Measurements from ENCODE around the gene EFCAB7. TPM values are rescaled to one million over a fixed set of nuclear protein-coding genes. Genes with fewer than 3 reads are reported as not detected.

EFCAB7 gene
- total and polyA plus RNA-seq, 2 of the 8 experiments (the other 6 are each of a cell fraction or from before 2014, with no cell fraction given) = 1.1 to 3.1 TPM

- WGBS, 2 experiments (ENCODE audit: extremely low coverage in 1 of 2, insufficient coverage in 1 of 2, insufficient read length in 1 of 2, insufficient replicate concordance in 2 of 2, low coverage in 1 of 2, low lambda C conversion rate in 2 of 2, missing lambda C conversion rate in 1 of 2) = 91% methylated on average over 7 of the region's 7 CpGs; no CpG with 5 or more reads in 1 of the 2 experiments
- Histone ChIP-seq H2BK5ac (ENCODE audit: low read depth, low read length) (no peak overlapping the region), H3K79me2 (ENCODE audit: control insufficient read depth in 1 of 2, insufficient read depth in 2 of 2, low read length in 2 of 2) (no peaks in the 10 kb centered on the region), H4K91ac (replicated peaks; ENCODE audit: insufficient read length, low read length) (no peak overlapping the region), H3K27ac (ENCODE audit: low read depth, low read length) (no peak overlapping the region), H3K9me3 (ENCODE audit: insufficient read depth in 2 of 2, low read depth in 1 of 2, low read length in 1 of 2) (no peaks in the 10 kb centered on the region), H3K4me2 (ENCODE audit: insufficient read depth in 1 of 2, low read depth in 2 of 2, low read length in 2 of 2) (no peak overlapping the region), H4K8ac (ENCODE audit: extremely low read depth, insufficient read depth, low read length) (no peak overlapping the region), H3K23ac (ENCODE audit: insufficient read length) (no peak overlapping the region), H3K9ac (replicated peaks in 1 of 4; ENCODE audit: extremely low read depth in 1 of 4, low read depth in 3 of 4, low read length in 3 of 4) (no peak overlapping the region), H2BK15ac (ENCODE audit: low read length) (no peak overlapping the region), H2BK120ac (replicated peaks; ENCODE audit: low read depth, low read length) (no peak overlapping the region), H2AK5ac (ENCODE audit: low read depth, low read length) (no peak overlapping the region), H3K27me3 (replicated peaks in 1 of 4; ENCODE audit: control insufficient read depth in 3 of 4, extremely low read depth in 1 of 4, insufficient read depth in 3 of 4, low read length in 3 of 4) (no peaks in the 10 kb centered on the region; a peak in 1 of 7 replicates), H4K5ac (ENCODE audit: insufficient read length, low read depth, low read length) (no peak overlapping the region), H3K36me3 (ENCODE audit: control insufficient read depth in 2 of 4, insufficient read depth in 4 of 4, low read length in 3 of 4) (no peaks in the 10 kb centered on the region), H3K4ac (replicated peaks; ENCODE audit: insufficient read length, low read depth, low read length) (no peak overlapping the region), H3K56ac (replicated peaks; ENCODE audit: insufficient read length, low read depth, low read length) (no peak overlapping the region), H3K14ac (ENCODE audit: insufficient read length) (no peak overlapping the region), H4K20me1 (replicated peaks in 1 of 2; ENCODE audit: control insufficient read depth in 1 of 2, insufficient read depth in 2 of 2, low read length in 2 of 2) (peaks cover 0 to 13% of the 10 kb centered on the region in 2 experiments), H2BK20ac (ENCODE audit: low read length) (no peak overlapping the region), H3K79me1 (ENCODE audit: low read depth, low read length) (0 out of 2 replicates have a peak, but pooled peaks cover 3% of the 10 kb centered on the region), H2AFZ (ENCODE audit: low read length) (no peak overlapping the region), H3K4me1 (replicated peaks in 1 of 4; ENCODE audit: control insufficient read depth in 3 of 4, insufficient read depth in 4 of 4, low read length in 3 of 4) (peaks cover 0 to 5% (median 0%) of the 10 kb centered on the region in 4 experiments; a peak in 1 of 7 replicates), H3K4me3 (ENCODE audit: extremely low read depth in 1 of 4, insufficient read depth in 2 of 4, low read depth in 3 of 4, low read length in 4 of 4) (no peak overlapping the region), H3K18ac (ENCODE audit: extremely low read depth, low read length) (no peak overlapping the region), H2BK12ac (ENCODE audit: low read depth, low read length) (no peak overlapping the region), H3K23me2 (ENCODE audit: low read depth, low read length) (no peaks in the 10 kb centered on the region)
- TF ChIP-seq SP4 (IDR thresholded peaks at IDR 0.05; ENCODE audit: low read length) = no peak
- no peak for TF ChIP-seq CEBPB (IDR thresholded peaks at IDR 0.05; ENCODE audit: low read depth, low read length)
- TF ChIP-seq, protein P1, sequence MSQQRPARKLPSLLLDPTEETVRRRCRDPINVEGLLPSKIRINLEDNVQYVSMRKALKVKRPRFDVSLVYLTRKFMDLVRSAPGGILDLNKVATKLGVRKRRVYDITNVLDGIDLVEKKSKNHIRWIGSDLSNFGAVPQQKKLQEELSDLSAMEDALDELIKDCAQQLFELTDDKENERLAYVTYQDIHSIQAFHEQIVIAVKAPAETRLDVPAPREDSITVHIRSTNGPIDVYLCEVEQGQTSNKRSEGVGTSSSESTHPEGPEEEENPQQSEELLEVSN (IDR thresholded peaks at IDR 0.05) = no peak
- no peak for TF ChIP-seq BRCA1 (IDR thresholded peaks at IDR 0.05; ENCODE audit: low read depth, low read length)
- TF ChIP-seq TBP (IDR thresholded peaks at IDR 0.05; ENCODE audit: low read depth, low read length) = no peak
- no peak for TF ChIP-seq KDM1A (IDR thresholded peaks at IDR 0.05; ENCODE audit: borderline replicate concordance, low read length)
- no peak for TF ChIP-seq FOSL1 (IDR thresholded peaks at IDR 0.05; ENCODE audit: insufficient read depth, low read depth, low read length)
- no peak for TF ChIP-seq ZNF274 (IDR thresholded peaks at IDR 0.05; ENCODE audit: borderline replicate concordance, extremely low read depth, low read length)
- TF ChIP-seq RXRA (IDR thresholded peaks at IDR 0.05; ENCODE audit: insufficient read depth, low read depth, low read length) = no peak
- TF ChIP-seq JUND (IDR thresholded peaks at IDR 0.05; ENCODE audit: low read length) = no peak
- TF ChIP-seq HDAC2 (IDR thresholded peaks at IDR 0.05; ENCODE audit: borderline replicate concordance in 1 of 2, low read depth in 2 of 2, low read length in 2 of 2) = no peak
- TF ChIP-seq MAX (IDR thresholded peaks at IDR 0.05) = no peak
- FAIRE-seq = no peak
- ChIA-PET POLR2A (ENCODE audit: partially characterized antibody) (no interaction called here), CTCF (ENCODE audit: partially characterized antibody) (interaction anchor here (0.9 to 4.3 kb wide), 5 partner anchors 16 to 637 kb away, joined by 3 to 15 read pairs (median 3); no protein-coding TSS in a partner anchor)
- no peak for DNase-seq (ENCODE audit: low read depth in 1 of 2, low spot score in 2 of 2)
These were observed 84.0 kb downstream of the EFCAB7 start for GRCh38 chr1:63607322-63607721.

Measured in H1 (cell line).